Endothelial cell (in vitro differentiated cells): ENCODE results near the gene ZNF804A. TPM values are rescaled to one million over a fixed set of nuclear protein-coding genes. Genes with fewer than 3 reads are reported as not detected.
A peak's percentile ranks its signal among the peaks of the same experiment; 100 is the strongest.

Source experiments
- DNase-seq: peaks from one replicate; pipeline ENCODE4 v3.0.0; 2021; ENCODE audit warnings: low spot score
- H3K27ac Mint-ChIP-seq: one replicate; pipeline ENCODE4 v1.8.0; 2021; ENCODE audit warnings: mixed read lengths, inconsistent platforms; ENCODE audit not compliant: unreplicated experiment
- H3K27me3 Mint-ChIP-seq: one replicate; pipeline ENCODE4 v1.8.0; 2021; ENCODE audit warnings: mild to moderate bottlenecking, moderate library complexity, mixed read lengths, inconsistent platforms; ENCODE audit not compliant: unreplicated experiment
- H3K36me3 Mint-ChIP-seq: one replicate; pipeline ENCODE4 v1.8.0; 2021; ENCODE audit warnings: mild to moderate bottlenecking, low read depth, mixed read lengths, inconsistent platforms; ENCODE audit not compliant: unreplicated experiment
- H3K4me1 Mint-ChIP-seq: one replicate; pipeline ENCODE4 v1.8.0; 2021; ENCODE audit warnings: mild to moderate bottlenecking, mixed read lengths, inconsistent platforms; ENCODE audit not compliant: unreplicated experiment
- H3K4me3 Mint-ChIP-seq: one replicate; pipeline ENCODE4 v1.8.0; 2021; ENCODE audit warnings: mild to moderate bottlenecking, mixed read lengths, inconsistent platforms; ENCODE audit not compliant: unreplicated experiment
- H3K9me3 Mint-ChIP-seq: one replicate; pipeline ENCODE4 v1.8.0; 2021; ENCODE audit warnings: mixed read lengths, inconsistent platforms; ENCODE audit not compliant: unreplicated experiment
- CTCF ChIP-seq: fragments of 200-600 bp; sonication (generic); IDR thresholded peaks from one replicate; pipeline ENCODE4 v1.5.0; 2021; ENCODE audit warnings: antibody characterized with exemption; ENCODE audit not compliant: unreplicated experiment
- total RNA-seq: library from RNA; stranded (reverse); fragmentation: NEBNext Ultra II Directional; extraction: Animal tissue kit (Norgen Biotek cat#: 25700); gene quantifications from one replicate; pipeline ENCODE4 v1.2.1, GENCODE V29; 2021; ENCODE audit not compliant: unreplicated experiment

The ZNF804A gene
- total RNA-seq, 1 donor from 2014 or later: 2.2 TPM

- Mint-ChIP-seq H3K27ac (no peak overlapping the region), H3K4me1 (peaks cover 3% of the 10 kb centered on the region), H3K9me3 (no peaks in the 10 kb centered on the region), H3K36me3 (no peaks in the 10 kb centered on the region), H3K4me3 (no peak overlapping the region), H3K27me3 (no peaks in the 10 kb centered on the region)
- DNase-seq: no peak
- TF ChIP-seq CTCF: no peak
Observed at GRCh38 chr2:184589261-184589660, 9.1 kb upstream of the ZNF804A start.

- Mint-ChIP-seq H3K4me3 (peak overlapping the region; percentile 89), H3K36me3 (no peaks in the 10 kb centered on the region), H3K27ac (peak overlapping the region; percentile 50), H3K9me3 (no peaks in the 10 kb centered on the region), H3K4me1 (peaks cover 17% of the 10 kb centered on the region), H3K27me3 (peaks cover 9% of the 10 kb centered on the region)
- DNase-seq: no peak
- no peak for TF ChIP-seq CTCF
Observed at GRCh38 chr2:184596819-184597411, 1.4 kb upstream of the ZNF804A start.

- Mint-ChIP-seq H3K27ac (peak overlapping the region; percentile 50), H3K36me3 (no peaks in the 10 kb centered on the region), H3K27me3 (peaks cover 9% of the 10 kb centered on the region), H3K9me3 (no peaks in the 10 kb centered on the region), H3K4me1 (peaks cover 17% of the 10 kb centered on the region), H3K4me3 (peak overlapping the region; percentile 89)
- TF ChIP-seq CTCF: no peak
- DNase-seq: peak; percentile 21
Observed at GRCh38 chr2:184597571-184597991, 748 bp upstream of the ZNF804A start.

GRCh38 chr2:184598002-184598315 lies 370 bp upstream of the ZNF804A start:
- no peaks in the 10 kb centered on the region for H3K36me3 Mint-ChIP-seq
- no peak overlapping the region for H3K27ac Mint-ChIP-seq
- peak overlapping the region; percentile 89 for H3K4me3 Mint-ChIP-seq
- TF ChIP-seq CTCF: no peak
- no peaks in the 10 kb centered on the region for H3K9me3 Mint-ChIP-seq
- DNase-seq: no peak
- peaks cover 9% of the 10 kb centered on the region for H3K27me3 Mint-ChIP-seq
- peaks cover 14% of the 10 kb centered on the region for H3K4me1 Mint-ChIP-seq

- Mint-ChIP-seq H3K27ac (peak overlapping the region; percentile 34), H3K27me3 (peaks cover 9% of the 10 kb centered on the region)
- DNase-seq: no peak
Observed at GRCh38 chr2:184599054-184599871, 934 bp downstream of the ZNF804A start.

More at GRCh38 chr2:184599054-184599871, 934 bp downstream of the ZNF804A start:
- H3K36me3 Mint-ChIP-seq: no peaks in the 10 kb centered on the region
- peak overlapping the region; percentile 92 for H3K4me3 Mint-ChIP-seq
- TF ChIP-seq CTCF: no peak
- no peaks in the 10 kb centered on the region for H3K9me3 Mint-ChIP-seq
- H3K4me1 Mint-ChIP-seq: peaks cover 14% of the 10 kb centered on the region
